NCI-H510A treated with DMSO at 0.1 percent for 48 hours (cell line): ENCODE data around the gene UPB1.
A peak's percentile ranks its signal among the peaks of the same experiment; 100 is the strongest.

ENCODE experiments used
- DNase-seq: peaks from one replicate; lab custom pipeline; 2025; lab: John Stamatoyannopoulos, UW

UPB1 gene

GRCh38 chr22:24494528-24495364, at the start of gene UPB1:
Gene UPB1, plus strand, starts transcription at chr22:24495332. Its CDS starts 72 bp downstream, at chr22:24495404.
- no peak for DNase-seq

DNA sequence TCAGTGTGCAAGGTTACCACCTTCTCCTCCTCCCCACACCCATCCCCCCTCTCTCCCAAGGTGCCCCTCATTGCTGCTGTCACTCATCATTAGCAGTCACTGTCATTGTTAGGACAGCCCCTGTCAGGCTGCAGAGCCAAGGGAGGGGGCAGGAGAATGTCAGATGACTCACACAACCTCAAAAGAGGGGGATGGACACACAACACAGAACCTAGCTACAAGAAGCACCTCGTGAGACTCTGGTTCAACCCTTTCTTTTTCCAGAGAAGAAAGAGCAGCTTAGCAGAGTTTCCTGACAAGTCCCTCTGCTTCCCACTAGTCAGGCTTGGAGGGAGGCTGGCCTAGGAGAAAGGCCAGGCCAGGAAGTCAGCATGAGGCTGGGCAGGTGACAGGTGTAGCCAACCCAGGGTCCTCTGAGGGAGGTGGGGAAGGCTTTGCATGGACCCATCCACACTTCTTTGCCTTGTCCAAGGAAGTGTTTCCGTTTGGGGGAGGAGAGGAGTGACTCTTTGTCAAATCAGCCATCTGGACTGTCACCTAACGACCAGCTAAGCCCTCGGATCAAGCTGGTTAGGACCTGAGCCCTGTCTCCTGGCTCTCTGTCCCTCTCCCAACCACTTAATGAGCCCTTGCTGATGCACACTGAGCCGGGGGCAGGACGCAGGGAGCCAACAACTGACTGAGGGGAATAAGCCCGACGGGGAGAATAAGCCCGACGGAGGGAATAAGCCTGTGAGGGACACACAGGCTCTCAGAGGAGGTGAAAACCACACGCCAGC, 49.5 kb upstream of the UPB1 start:
- DNase-seq = peak; percentile 3

DNA sequence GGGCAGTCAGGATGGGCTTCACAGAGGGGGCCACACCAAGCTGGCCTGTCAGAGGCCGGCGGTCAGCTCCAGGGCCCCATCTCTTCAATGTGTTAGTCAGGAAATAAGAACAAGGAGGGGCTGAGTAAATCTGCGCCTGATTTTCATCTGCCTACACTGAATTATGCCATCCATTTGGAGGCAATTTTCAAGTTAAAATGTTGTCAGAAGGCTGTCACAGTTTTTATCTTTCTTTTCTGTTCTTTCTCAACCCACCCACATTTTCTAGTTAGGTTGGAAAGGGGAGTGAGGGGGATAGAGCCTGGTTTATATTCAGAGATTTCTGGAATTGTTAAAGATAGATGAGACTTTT, 48.9 kb upstream of the UPB1 start:
- DNase-seq = no peak

GRCh38 chr22:24450610-24451009, 44.5 kb upstream of the UPB1 start:
- DNase-seq = no peak

- no peak for DNase-seq
These were observed 44.0 kb upstream of the UPB1 start for GRCh38 chr22:24451162-24451561.

GRCh38 chr22:24453853-24454252, 41.3 kb upstream of the UPB1 start:
- DNase-seq = no peak

DNA sequence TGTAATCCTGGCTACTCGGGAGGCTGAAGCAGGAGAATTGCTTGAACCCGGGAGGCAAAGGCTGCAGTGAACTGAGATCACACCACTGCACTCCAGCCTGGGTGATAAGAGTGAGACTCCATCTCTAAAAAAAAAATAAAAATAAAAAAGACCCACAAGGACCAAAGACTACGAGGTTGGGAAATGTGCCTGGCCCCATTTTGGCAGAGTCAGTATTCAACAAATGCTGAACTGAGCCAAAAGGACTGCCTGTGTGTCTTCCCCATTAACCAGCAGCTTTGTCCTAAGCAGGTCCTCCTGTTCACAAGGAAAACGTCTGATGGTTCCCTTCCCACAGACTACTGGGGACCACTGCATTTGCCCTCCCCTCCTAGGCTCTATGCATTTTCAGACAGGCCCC, 40.1 kb upstream of the UPB1 start:
- DNase-seq = no peak

DNA sequence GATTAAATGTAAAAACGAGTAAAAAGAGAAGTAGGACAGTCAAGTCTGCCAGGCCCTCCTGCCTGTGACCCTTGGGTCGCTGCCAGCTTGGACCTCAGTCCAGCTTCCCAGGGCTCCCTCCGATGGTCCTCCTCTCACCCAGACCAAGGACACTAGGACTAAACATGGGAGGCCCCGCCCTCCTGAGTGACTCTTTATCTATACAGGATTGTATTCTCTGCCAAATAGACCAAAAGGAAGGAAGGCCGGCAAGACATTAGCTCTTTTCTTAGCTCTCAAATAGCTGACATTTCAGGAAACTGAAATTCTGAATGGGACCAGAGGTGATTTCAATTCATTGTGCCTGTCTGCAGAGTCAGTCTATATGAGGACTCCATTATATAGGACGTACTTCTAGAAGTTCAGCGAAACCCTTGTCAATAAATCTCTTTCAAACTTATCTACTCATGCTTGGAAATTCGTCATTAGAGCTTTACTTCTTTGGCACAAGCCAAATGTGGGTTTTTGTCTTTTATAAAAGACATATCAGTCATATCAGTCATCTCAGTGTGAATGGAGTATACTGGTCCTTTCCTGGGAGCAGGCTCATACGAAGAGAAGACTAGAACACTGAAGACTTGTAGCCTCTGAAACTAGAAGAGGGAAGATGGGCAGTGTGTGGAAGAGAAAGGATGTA, 39.2 kb upstream of the UPB1 start:
- no peak for DNase-seq

DNA sequence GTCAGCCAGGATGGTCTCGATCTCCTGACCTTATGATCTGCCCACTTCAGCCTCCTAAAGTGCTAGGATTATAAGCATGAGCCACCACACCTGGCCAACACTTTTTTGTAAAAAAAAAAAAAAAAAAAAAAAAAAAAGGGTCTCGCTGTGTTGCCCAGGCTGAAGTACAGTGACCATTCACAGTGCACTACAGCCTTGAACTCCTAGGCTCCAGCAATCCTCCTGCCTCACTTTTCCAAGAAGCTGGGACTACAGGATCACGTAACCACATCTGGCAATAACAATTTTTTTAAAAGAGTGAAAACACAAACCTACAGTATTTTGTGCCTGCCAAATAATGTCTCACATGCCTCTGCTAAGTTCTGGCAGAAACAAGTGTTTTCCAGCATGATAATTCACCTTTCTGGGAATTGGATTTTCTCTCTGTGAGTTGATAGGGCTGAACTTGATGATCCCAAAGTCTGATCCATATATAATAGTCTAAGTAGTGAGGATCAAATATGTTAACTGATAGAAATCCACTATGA, 37.2 kb upstream of the UPB1 start:
- no peak for DNase-seq

- no peak for DNase-seq
These were observed 35.2 kb upstream of the UPB1 start for GRCh38 chr22:24459911-24460310.

DNA sequence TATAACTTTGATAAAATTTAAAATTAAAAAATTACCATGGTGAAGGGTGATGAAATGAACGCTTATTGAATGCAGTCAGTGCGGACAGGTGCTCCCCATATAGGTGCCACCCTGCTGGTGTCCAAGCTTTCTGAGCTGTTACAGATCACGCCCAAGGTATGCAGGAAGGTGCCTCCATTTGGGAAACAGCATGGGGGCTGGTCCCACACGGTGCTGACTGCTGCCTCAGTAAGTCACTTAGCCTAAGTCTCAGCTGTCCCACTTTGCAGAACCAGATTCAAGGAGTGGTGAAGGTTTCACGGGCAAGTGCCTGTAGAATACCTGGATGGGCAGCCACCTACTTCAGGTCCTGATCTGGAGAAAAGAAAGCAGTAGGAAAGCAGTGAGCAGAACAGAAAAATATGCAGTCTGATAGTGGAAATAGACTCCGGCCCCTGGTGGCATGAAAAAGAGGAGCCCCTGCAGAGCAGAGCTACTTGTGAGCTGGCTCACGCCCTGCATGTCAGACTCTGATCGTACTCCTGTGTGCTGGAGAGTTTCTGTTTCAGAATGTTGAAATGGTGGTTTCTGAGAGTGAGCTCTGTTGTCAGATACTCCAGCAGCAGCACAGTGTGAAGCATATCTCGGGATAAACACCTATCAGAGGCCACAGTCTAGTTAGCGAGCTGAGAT, 34.6 kb upstream of the UPB1 start:
- DNase-seq = no peak

DNA sequence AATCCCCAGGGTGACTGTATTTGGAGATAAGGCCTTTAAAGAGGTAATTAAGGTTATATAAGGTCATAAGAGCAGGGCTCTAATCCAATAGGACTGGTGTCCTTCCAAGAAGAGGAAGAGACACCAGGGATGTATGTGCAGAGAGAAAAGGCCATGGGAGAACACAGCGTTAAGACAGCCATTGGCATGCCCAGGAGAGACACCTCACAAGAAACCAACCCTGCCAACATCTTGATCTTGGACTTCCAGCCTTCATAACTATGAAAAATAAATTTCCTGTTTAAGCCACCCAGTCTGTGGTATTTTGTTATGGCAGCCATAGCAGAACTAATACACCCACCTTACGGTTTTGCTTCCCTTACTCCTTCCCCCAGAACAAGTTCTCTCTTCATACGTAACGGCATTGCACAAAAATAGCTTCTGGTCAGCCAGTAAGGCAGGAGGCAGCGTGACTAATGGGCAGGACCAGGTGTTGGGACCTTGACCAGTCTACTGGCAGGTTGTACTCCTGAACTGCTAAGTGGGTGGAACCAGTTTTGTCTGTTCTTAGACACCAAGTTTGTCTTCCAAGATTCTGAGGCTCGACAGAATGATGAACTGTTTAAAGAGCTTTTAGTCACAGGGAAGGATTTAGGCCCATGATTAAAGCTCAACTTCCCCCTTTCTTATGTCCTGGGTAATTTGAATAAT, 31.9 kb upstream of the UPB1 start:
- DNase-seq = no peak

DNA sequence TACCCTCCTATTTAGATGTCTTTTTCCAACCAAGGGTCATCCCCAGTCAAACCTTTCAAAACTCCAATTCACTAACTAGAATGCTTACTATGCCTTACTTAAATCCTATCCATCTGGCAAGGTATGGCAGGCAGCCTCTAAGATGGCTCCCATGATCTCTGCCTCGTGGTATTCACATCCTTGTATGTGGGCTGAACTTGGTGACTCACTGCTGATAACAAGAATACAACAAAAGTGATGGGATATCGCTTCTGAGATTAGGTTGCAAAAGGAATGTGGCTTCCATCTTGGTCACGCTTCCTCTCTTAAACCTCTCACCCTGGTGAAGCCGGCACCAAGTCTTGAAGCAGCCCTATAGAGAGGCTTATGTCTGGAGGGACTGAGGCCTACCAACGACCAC, 29.6 kb upstream of the UPB1 start:
- DNase-seq = no peak

DNA sequence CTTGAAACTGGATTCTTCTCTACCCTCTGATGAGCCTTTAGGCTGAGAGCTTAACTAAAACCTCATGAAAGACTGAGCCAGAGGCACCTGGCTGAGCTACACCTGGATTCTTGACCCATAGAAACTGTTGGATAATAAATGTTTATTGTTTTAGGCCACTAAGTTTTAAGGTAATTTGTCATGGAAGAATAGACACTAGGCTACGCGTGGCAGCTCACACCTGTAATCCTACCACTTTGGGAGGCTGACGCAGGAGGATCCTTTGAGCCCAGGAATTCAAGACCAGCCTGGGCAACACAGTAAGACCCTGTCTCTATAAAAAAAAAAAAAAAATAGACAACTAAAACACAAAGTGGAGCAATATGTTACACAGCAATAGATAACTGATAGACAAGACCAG, 29.2 kb upstream of the UPB1 start:
- DNase-seq = no peak

DNA sequence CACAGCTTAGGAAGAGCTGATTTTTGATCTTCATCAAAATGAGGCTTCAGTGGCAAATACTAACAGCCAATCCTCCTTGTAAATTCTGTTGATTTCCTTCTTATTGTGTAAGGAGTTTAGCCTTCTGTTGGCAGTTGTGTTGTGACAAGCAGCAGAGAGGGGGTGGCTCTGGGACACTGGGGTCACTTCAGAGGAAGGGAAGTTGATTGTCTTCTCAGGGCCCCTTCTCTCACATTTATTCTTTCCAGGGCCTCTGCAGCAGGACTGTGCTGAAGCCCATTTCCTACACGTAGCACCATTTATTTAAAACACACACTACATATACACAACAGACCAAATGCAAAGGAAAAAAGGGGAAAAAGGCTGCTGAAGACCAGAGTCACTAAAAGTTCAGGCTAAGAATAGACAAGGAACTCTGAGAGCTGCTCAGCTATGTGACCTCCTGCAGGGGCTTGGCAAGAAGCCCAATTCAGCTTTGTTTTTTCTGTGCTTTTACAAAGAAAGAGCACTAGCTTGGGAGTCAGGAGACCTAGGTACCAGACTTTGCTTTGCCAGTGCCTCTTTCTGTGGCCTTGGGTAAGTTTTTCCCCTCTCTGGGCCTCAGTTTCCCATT, 28.3 kb upstream of the UPB1 start:
- no peak for DNase-seq

GRCh38 chr22:24467340-24467739, 27.8 kb upstream of the UPB1 start:
- DNase-seq = no peak

DNA sequence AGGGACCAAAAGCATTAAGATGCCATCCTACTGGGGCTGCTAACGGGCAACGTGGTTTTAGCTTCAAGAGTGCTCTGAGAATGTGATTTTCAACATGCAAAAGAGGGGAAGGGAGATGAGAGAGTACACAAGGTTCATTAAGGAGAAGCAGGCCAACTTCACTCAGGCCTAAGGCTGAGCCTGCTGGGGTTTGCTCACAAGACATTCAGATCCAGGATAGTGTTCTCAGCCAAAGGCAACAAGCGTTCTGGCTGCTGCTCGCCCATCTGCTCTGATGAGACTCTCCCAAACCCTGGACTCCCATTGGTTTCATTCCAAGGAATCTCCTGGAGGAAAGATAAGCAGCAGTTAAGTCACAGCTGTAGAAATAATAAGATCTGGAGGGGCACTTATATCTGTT, 23.6 kb upstream of the UPB1 start:
- no peak for DNase-seq

DNA sequence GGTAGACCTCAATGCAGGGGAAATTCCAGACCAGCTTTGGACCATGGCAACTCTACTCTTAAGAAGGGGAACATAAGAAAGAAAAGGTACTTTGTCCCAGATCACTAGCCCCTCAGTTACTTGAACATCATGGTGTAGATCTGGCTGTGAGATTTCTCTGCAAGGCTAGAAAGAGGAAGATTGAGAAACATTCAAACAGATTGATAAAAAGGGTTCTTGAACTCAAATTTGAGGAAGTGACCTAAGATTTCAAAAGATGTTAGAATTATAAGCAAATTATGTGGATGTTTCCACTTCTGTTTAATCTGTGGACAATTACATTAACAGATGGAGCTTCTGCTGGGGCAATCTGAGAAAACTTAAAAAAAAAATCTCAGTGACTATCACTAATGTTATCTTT, 21.8 kb upstream of the UPB1 start:
- no peak for DNase-seq

- no peak for DNase-seq
These were observed 20.9 kb upstream of the UPB1 start for GRCh38 chr22:24474221-24474620.

GRCh38 chr22:24474649-24475255, 20.4 kb upstream of the UPB1 start:
- DNase-seq = no peak

DNA sequence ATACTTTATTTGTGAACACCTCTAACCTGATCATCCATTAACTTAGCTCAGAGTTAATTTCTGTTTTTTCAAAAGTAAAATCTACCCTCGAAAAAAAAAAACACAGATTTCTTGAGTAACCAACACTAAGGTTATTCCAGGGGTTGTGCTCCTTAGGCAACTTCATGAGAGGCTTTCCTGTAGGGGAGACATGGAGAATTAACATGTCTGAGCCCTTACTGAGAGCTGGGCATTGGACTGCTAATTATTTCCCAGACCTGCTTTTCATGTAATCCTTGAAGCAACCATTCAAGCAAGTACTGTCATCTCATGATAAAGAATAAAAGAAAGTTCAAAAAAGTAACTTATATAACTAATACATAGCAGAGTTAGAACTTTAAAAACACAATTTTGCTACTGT, 13.5 kb upstream of the UPB1 start:
- no peak for DNase-seq
